Suppressor macrophage treated with lipopolysaccharide for 1 hour (primary cell): ENCODE data around the gene GXYLT2.

Source experiments
- DNase-seq, 3 donors: peaks; one replicate each; pipeline ENCODE4 v3.0.0-alpha.2; 2020 to 2022

GXYLT2 gene

GRCh38 chr3:72887705-72888545 lies at the start of gene GXYLT2:
TSS of gene GXYLT2 (plus strand) at chr3:72888046. CDS start at chr3:72888234, 188 bp downstream.
- DNase-seq, result peak; percentile 54 to 66 (median 54)

DNA sequence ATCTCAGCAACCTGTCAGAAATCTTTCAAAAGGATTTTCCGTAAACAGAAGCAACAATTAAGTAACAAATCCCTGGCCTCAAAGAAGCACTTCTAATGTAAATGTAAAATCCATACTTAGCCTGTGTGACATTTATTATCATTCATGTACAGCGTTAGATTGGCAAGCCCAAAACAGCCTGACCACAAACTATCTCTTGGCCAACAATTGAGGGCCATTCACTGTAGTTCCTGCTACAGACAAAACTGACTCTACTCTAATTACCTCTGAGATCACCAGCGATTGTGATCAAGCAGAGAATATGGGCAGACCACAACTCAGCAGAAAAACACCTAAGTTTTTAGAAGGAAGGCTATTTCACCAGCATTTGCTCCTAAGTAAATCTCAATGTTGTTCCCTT lies 48.8 kb upstream of the GXYLT2 start:
- no peak for DNase-seq

- peak; percentile 18 to 61 (median 56) for DNase-seq
These were observed 43.3 kb upstream of the GXYLT2 start for GRCh38 chr3:72844436-72844993.

GRCh38 chr3:72846166-72846565 lies 41.7 kb upstream of the GXYLT2 start:
- no peak for DNase-seq

GRCh38 chr3:72847282-72847681 lies 40.6 kb upstream of the GXYLT2 start:
- DNase-seq, result no peak

DNA sequence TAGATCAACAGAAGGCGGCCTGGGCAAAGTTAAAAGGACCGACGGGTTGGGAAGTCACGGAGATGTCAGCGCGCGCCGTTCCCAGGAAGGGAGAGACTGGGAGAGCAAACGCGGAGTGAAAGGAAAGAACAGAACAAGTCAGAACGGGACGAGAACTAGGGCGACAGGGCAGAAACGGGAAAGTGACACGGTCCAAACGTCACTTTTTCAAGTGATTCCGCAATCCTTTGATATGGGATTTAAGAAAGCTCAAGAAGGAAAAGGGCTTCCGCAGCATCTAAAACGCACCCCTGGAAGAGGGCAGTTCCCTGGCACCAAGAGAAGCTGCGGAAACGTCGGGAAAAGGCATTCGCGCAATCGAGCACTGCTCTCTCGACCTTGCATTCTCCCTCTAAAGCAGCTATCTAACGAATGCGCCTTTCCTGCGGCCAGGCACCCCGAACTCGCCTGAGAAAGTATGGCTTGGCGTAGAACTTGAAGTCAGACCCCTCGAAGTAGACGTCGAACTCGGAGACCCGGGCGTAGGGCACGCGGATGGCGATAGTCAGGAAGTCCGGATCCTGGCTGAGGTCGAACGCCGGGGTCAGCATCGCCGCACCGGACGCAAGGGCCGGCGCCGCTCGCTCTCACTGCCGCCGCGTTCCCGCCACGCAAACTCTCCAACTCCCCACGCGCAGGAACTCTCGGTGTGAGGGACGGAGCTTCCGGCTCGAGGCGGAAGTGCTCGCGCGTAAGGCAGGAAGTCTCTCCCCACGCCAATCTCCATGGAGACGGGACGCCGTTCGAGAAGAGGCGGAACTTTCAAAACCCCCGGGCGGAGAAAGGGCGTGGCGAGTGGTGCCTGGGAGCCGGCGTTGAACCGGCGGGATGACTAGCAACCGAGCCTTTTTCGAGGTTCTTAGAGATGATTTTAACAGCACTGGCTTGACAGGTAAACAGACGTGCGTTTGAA lies 39.8 kb upstream of the GXYLT2 start, which contains the start of gene SHQ1:
Gene SHQ1, minus strand, starts transcription at position 695 of the 952 bp plus-strand sequence. Its CDS starts 105 bp downstream, at position 590.
- peak; percentile 98 to 99 (median 98) for DNase-seq

DNA sequence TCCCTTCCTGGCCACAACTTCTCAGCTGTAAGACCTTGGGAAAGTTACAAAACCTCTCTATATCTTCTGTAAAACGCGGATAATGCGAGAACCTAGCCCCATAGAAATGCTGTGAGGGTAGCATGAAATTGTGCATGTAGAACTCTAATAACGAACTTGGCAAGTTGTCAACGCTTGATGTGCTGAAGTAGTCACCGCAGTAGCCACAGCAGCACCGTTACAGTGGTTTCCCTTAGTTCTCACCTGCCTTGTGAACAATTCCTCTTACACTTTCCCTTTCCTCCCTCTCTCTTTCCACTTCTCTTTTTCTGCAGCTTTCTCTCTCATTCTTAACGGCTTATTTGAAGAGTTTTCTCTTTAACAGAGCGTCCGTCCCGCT lies 39.2 kb upstream of the GXYLT2 start:
- peak in 2 of 3 donors; percentile 21 to 36 for DNase-seq

GRCh38 chr3:72855001-72855400 lies 32.8 kb upstream of the GXYLT2 start:
- no peak for DNase-seq

DNA sequence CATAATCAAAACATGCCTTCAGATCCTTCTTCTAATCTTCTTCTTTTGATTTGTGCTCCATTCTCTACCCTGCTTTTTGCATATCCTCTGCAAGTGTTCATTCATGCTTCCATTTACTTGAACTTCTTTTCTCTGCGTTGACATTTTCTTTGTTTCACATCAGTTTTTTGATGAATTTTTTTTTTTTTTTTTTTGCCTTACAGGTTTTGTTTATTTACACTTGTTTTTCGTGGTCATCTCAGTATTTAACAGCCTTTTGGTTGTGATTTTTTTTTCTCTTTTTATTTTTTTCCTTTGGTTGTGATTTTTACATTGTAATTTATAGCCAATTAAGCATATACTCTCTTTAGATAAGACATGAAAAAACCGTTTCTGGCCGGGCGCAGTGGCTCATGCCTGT lies 27.8 kb upstream of the GXYLT2 start:
- DNase-seq, result no peak

- no peak for DNase-seq
These were observed 27.0 kb upstream of the GXYLT2 start for GRCh38 chr3:72860846-72861245.

DNA sequence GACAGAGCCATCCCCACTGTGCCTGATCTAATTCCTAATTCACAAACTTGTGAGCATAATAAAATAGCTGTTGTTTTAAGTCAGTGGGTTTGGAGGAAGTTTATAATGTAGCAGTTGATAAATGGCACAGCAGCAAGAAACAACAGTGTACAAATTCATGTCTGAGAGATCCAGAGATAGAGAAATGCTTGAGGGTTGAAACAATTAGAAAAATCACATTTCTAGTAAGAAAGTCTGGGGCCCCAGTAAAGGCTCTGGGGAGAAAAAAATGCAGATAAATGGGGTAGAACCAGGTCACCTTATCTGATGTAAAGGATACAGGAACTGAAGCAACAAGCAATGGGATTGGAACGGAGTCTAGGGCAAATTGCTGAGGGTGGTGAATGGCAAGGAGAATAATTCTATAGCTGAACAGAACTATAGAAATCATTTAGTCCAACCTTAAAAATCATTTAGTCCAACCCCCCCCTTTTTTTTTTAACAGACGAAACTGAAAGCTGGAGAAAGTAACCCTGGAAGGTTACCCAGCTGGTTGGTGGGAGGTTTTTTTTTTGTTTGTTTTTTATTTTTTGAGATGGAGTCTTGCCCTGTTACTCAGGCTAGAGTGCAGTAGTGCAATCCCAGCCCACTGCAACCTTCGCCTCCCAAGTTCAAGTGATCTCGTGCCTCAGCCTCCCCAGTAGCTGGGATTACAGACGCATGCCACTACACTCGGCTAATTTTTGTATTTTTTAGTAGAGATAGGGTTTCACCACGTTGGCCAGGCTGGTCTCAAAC lies 25.3 kb upstream of the GXYLT2 start:
- no peak for DNase-seq

DNA sequence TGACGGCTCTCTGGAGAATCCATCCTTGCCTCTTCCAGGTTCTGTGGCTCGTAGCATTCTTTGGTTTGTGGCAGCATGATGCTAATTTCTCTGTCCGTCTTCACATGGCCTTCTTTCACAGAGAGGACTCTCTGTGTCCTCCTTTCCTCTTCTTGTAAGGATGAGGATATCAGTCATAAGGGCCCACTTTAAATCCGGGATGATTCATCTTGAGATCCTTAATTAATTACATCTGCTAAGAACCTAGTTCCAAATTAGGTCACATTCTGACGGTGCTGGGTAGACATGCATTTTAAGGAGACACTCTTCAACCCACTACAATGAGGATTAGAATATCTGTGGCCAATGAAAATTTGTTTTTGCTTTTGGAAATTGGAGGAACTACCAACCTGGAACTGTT lies 15.7 kb upstream of the GXYLT2 start:
- no peak for DNase-seq

DNA sequence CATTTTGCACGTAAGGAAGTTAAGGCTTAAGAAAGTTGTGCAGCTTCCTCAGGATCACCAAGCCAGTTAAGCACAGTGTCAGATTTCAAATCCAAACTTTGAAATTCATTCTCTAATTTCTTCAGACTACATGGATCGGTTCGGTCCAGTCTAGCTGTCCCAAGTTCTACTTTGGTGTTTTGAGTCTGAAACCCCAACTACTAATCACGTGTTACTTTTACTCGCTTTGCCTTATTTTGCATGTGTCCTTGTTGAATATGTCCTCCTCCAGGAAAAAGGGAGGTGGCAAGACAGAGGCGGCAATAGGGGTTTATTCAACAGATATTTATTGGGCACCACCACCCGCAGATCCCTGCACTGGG lies 522 bp upstream of the GXYLT2 start:
- no peak for DNase-seq

DNA sequence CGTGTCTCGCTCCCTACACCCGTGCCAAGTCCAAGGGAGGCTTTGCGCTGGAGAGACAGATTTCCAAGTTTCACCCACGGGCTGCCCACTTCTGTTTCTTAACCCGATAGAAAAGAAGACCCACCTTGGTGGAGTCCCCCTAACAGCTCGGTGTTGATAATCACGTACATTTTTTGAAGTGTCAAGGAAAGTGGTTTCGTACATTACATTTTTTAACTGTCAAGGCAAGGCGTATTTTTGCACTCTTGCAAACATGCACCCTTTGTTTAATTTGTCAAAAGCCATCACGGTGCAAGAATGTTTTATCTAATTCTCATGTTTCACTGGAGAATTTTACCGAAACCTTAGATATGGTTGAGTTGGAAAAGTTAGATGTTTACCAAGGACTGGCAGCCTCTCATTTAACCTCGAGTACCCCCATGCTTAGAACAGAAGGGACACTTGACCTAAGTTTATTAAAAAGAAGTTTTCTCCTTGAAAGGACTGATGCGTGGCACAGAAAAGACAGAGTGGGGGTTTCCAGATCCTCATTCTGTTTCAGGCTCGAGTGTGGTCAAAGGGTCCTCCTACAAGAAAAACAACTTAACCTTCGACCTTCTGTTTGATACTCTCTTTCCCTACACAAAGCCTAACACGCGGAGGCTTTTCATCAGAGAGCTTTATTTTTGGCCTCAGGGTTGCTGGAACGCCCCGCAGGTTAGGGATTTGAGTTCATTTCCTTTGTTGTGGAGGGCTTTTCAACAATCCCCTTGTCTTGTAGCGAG lies 882 bp downstream of the GXYLT2 start:
- no peak for DNase-seq

DNA sequence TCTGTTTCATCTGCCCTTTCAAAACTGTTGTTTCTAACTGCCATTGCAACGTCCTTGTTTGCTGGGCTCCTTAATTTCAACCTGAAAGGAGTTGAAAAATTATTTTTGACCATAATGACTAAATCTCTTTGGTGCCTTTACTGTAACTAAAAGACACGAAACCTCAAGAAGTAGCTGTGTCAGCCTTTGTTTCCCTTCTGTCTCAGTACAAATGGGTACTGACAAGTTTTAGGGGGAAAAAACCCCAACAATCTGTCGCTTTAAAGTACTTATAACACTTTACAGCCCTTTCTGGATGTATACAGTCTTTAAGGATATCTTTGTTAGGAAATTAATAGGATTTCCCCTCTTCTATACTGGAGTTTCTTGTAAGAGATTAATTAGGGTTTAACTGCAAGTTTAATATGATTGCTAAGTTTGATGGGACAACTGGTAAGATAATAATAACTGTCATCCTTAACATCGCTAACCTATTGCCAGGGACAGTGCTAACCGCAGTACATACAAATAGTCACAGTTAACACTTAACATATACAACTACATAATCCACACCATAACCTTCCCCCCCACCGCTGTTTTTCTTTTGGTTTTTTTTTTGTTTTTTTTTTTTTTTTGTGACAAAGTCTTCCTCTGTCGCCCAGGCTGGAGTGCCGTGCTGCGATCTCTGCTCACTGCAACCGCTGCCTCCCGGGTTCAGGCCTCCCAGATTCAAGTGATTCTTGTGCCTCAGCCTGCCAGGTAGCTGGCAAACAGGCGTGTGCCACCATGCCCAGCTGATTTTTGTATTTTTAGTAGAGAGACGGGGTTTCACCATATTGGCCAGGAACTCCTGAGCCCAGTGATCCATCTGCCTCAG lies 1.7 kb downstream of the GXYLT2 start:
- DNase-seq, result no peak

- DNase-seq, result no peak
These were observed 2.5 kb downstream of the GXYLT2 start for GRCh38 chr3:72890166-72890925.

- DNase-seq, result no peak
These were observed 3.4 kb downstream of the GXYLT2 start for GRCh38 chr3:72891053-72891855.

DNA sequence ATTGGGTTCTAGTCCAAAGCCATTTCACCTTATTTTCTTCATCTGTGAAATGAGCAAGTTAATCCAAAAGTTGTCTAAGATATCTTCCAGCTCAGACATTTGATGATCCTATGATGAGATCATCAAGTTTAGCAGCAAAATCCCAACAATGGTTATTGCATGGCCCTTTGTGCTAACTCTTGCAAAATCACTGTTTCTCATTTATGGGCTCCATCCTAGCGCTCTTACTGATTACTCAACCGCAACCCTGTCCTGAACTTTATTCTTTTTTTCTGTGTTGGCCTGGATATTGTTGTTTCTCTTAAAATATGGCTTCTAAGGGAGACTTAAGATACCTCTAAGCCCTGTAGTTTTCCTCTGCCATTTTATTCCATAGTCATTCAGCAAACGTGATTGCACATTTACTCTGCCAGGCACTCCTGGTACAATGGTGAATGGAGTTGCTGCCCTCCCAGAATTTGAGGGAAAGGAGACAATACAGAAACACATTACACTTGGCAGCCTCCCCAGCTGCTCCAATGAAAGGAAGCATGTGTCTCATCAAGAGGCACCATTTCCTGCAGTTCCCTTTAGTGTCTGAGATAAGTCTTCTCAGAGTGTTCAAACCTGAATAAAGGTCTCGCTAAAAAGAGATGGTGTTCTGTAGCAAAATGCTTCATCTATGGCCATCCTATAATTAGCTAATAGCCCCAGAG lies 4.4 kb downstream of the GXYLT2 start:
- DNase-seq, result peak; percentile 60 to 86 (median 78)
